PC-9 (cell line): ENCODE data around the gene ESR1.

ENCODE experiments used
- EZH2 ChIP-seq: fragments of 200-600 bp; sonication (generic); IDR thresholded peaks from 2 replicates; pipeline ENCODE4 v1.8.0; 2017; ENCODE audit warnings: antibody characterized with exemption, low read depth
- TF ChIP-seq, protein P1 (sequence below): fragments of 200-600 bp; sonication (generic); conservative IDR thresholded peaks from 2 replicates; pipeline ENCODE4 v1.6.1; 2017; ENCODE audit warnings: mixed run types, antibody characterized with exemption, mild to moderate bottlenecking, moderate library complexity

DNA sequence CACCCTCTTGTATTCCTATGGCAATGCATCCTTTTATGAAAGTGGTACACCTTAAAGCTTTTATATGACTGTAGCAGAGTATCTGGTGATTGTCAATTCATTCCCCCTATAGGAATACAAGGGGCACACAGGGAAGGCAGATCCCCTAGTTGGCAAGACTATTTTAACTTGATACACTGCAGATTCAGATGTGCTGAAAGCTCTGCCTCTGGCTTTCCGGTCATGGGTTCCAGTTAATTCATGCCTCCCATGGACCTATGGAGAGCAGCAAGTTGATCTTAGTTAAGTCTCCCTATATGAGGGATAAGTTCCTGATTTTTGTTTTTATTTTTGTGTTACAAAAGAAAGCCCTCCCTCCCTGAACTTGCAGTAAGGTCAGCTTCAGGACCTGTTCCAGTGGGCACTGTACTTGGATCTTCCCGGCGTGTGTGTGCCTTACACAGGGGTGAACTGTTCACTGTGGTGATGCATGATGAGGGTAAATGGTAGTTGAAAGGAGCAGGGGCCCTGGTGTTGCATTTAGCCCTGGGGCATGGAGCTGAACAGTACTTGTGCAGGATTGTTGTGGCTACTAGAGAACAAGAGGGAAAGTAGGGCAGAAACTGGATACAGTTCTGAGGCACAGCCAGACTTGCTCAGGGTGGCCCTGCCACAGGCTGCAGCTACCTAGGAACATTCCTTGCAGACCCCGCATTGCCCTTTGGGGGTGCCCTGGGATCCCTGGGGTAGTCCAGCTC is 292.1 kb downstream of the ESR1 start:
- TF ChIP-seq, protein P1, sequence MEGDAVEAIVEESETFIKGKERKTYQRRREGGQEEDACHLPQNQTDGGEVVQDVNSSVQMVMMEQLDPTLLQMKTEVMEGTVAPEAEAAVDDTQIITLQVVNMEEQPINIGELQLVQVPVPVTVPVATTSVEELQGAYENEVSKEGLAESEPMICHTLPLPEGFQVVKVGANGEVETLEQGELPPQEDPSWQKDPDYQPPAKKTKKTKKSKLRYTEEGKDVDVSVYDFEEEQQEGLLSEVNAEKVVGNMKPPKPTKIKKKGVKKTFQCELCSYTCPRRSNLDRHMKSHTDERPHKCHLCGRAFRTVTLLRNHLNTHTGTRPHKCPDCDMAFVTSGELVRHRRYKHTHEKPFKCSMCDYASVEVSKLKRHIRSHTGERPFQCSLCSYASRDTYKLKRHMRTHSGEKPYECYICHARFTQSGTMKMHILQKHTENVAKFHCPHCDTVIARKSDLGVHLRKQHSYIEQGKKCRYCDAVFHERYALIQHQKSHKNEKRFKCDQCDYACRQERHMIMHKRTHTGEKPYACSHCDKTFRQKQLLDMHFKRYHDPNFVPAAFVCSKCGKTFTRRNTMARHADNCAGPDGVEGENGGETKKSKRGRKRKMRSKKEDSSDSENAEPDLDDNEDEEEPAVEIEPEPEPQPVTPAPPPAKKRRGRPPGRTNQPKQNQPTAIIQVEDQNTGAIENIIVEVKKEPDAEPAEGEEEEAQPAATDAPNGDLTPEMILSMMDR, result no peak
- TF ChIP-seq EZH2, result no peak
